ENCODE results near the gene PDCD6IP.

GRCh38 chr3:33826688-33827087 lies 28.3 kb downstream of the PDCD6IP start:
- TF ChIP-seq CTCF (IDR thresholded peaks at IDR 0.05; ENCODE audit: low read depth, low read length, poor library complexity, severe bottlenecking) (no peak), EZH2phosphoT487 (IDR thresholded peaks at IDR 0.05; ENCODE audit: borderline replicate concordance, low read length) (no peak)

All from DOHH2 (cell line).